H1 (cell line): ENCODE data around the gene INPP4B. TPM values are rescaled to one million over a fixed set of nuclear protein-coding genes. Genes with fewer than 3 reads are reported as not detected.

ENCODE experiments used
- CTCF ChIA-PET: fragments of 300-600 bp; sonication (Branson Sonifier 250); formaldehyde crosslinking; loops from one replicate; lab custom pipeline; 2021; ENCODE audit not compliant: partially characterized antibody; lab: Charles Lee
- POLR2A ChIA-PET: fragments of 300-600 bp; sonication (Branson Sonifier 250); formaldehyde crosslinking; loops from one replicate; lab custom pipeline; 2021; ENCODE audit warnings: inconsistent platforms; ENCODE audit not compliant: partially characterized antibody; lab: Charles Lee
- DNase-seq, 2 experiments: peaks; one replicate each; pipeline versions ENCODE4 v3.0.0 to v3.0.0-alpha.2; 2010 to 2022; ENCODE audit warnings: low spot score in 2 of 2, low read depth in 1 of 2, mixed read lengths in 1 of 2
- FAIRE-seq: peaks from 2 replicates; lab custom pipeline; 2011; peaks lifted over from hg19 to GRCh38; lab: Jason Lieb, UNC
- H2AFZ ChIP-seq: 2 replicates; pipeline ENCODE4 v1.8.1; 2012; ENCODE audit warnings: low read length, inconsistent platforms
- H2AK5ac ChIP-seq: 2 replicates; pipeline ENCODE4 v1.6.1; 2013; ENCODE audit warnings: low read depth, low read length
- H2BK120ac ChIP-seq: replicated peaks from 2 replicates; pipeline ENCODE3; 2013; ENCODE audit warnings: low read depth, low read length, inconsistent platforms
- H2BK12ac ChIP-seq: 2 replicates; pipeline ENCODE4 v1.6.1; 2013; ENCODE audit warnings: low read depth, low read length
- H2BK15ac ChIP-seq: 2 replicates; pipeline ENCODE4 v1.6.1; 2013; ENCODE audit warnings: low read length
- H2BK20ac ChIP-seq: 2 replicates; pipeline ENCODE4 v1.6.1; 2013; ENCODE audit warnings: low read length
- H2BK5ac ChIP-seq: 2 replicates; pipeline ENCODE4 v1.6.1; 2013; ENCODE audit warnings: low read depth, low read length
- H3K14ac ChIP-seq: 2 replicates; pipeline ENCODE4 v1.6.1; 2013; ENCODE audit warnings: inconsistent platforms; ENCODE audit not compliant: insufficient read length
- H3K18ac ChIP-seq: 2 replicates; pipeline ENCODE4 v1.6.1; 2013; ENCODE audit warnings: low read length; ENCODE audit errors: extremely low read depth
- H3K23ac ChIP-seq: 2 replicates; pipeline ENCODE4 v1.6.1; 2013; ENCODE audit warnings: inconsistent platforms; ENCODE audit not compliant: insufficient read length
- H3K23me2 ChIP-seq: 2 replicates; pipeline ENCODE4 v1.6.1; 2013; ENCODE audit warnings: low read depth, low read length
- H3K27ac ChIP-seq: 2 replicates; pipeline ENCODE4 v1.6.1; 2011; ENCODE audit warnings: low read depth, low read length, inconsistent platforms
- H3K27me3 ChIP-seq, 4 experiments: replicated peaks in 1 of 4; 1 replicate in 1 of 4; 2 replicates in 3 of 4; pipeline versions ENCODE4 v1.6.1 to v1.8.1; 2011 to 2013; ENCODE audit warnings: low read length in 3 of 4, mild to moderate bottlenecking in 3 of 4, inconsistent platforms in 2 of 4, mixed read lengths in 2 of 4, moderate library complexity in 1 of 4; ENCODE audit not compliant: control insufficient read depth in 3 of 4, insufficient read depth in 3 of 4; ENCODE audit errors: extremely low read depth in 1 of 4
- H3K36me3 ChIP-seq, 4 experiments: 2 replicates each; pipeline versions ENCODE4 v1.6.1 to v1.8.1; 2011 to 2013; ENCODE audit warnings: mild to moderate bottlenecking in 4 of 4, low read length in 3 of 4, moderate library complexity in 2 of 4, control low read depth in 1 of 4, inconsistent platforms in 1 of 4; ENCODE audit not compliant: insufficient read depth in 4 of 4, control insufficient read depth in 2 of 4
- H3K4ac ChIP-seq: replicated peaks from 2 replicates; pipeline ENCODE3; 2013; ENCODE audit warnings: low read length, low read depth, mixed read lengths, inconsistent platforms; ENCODE audit not compliant: insufficient read length
- H3K4me1 ChIP-seq, 4 experiments: replicated peaks in 1 of 4; 1 replicate in 1 of 4; 2 replicates in 3 of 4; pipeline versions ENCODE4 v1.6.1 to v1.8.1; 2011 to 2013; ENCODE audit warnings: low read length in 3 of 4, inconsistent platforms in 2 of 4, mixed read lengths in 1 of 4; ENCODE audit not compliant: insufficient read depth in 4 of 4, control insufficient read depth in 3 of 4
- H3K4me2 ChIP-seq, 2 experiments: 2 replicates each; pipeline versions ENCODE4 v1.6.1 to v1.8.1; 2011 to 2013; ENCODE audit warnings: low read depth in 2 of 2, low read length in 2 of 2, control low read depth in 1 of 2, inconsistent platforms in 1 of 2, mild to moderate bottlenecking in 1 of 2; ENCODE audit not compliant: insufficient read depth in 1 of 2
- H3K4me3 ChIP-seq, 4 experiments: fragments of 200-600, 300-600 bp in 1 of 4; sonication (generic), shearing (Covaris generic), sonication (Bioruptor Twin) in 1 of 4; 2 replicates each; pipeline versions ENCODE4 v1.5.1 to v1.8.1; 2011 to 2016; ENCODE audit warnings: low read length in 4 of 4, low read depth in 3 of 4, control low read depth in 2 of 4, inconsistent platforms in 2 of 4, mild to moderate bottlenecking in 2 of 4, mixed read lengths in 1 of 4, moderate library complexity in 1 of 4; ENCODE audit not compliant: insufficient read depth in 2 of 4; ENCODE audit errors: extremely low read depth in 1 of 4
- H3K56ac ChIP-seq: replicated peaks from 2 replicates; pipeline ENCODE3; 2013; ENCODE audit warnings: low read depth, mild to moderate bottlenecking, mixed read lengths, low read length, inconsistent platforms; ENCODE audit not compliant: insufficient read length
- H3K79me1 ChIP-seq: 2 replicates; pipeline ENCODE4 v1.6.1; 2013; ENCODE audit warnings: low read depth, low read length, control low read depth
- H3K79me2 ChIP-seq, 2 experiments: 2 replicates each; pipeline versions ENCODE4 v1.6.1 to v1.8.1; 2012 to 2013; ENCODE audit warnings: low read length in 2 of 2, mild to moderate bottlenecking in 2 of 2, inconsistent platforms in 1 of 2; ENCODE audit not compliant: insufficient read depth in 2 of 2, control insufficient read depth in 1 of 2
- H3K9ac ChIP-seq, 4 experiments: replicated peaks in 1 of 4; 1 replicate in 1 of 4; 2 replicates in 3 of 4; pipeline versions ENCODE4 v1.6.1 to v1.8.1; 2011 to 2013; ENCODE audit warnings: low read depth in 3 of 4, low read length in 3 of 4, control low read depth in 2 of 4, mild to moderate bottlenecking in 2 of 4, moderate library complexity in 2 of 4, inconsistent platforms in 1 of 4; ENCODE audit errors: extremely low read depth in 1 of 4
- H3K9me3 ChIP-seq, 2 experiments: 2 replicates each; pipeline versions ENCODE4 v1.6.1 to v1.8.1; 2012 to 2013; ENCODE audit warnings: mild to moderate bottlenecking in 2 of 2, moderate library complexity in 2 of 2, control low read depth in 1 of 2, inconsistent platforms in 1 of 2, low read depth in 1 of 2, low read length in 1 of 2, mixed read lengths in 1 of 2; ENCODE audit not compliant: insufficient read depth in 2 of 2
- H4K20me1 ChIP-seq, 2 experiments: replicated peaks in 1 of 2; 2 replicates each; pipeline versions ENCODE3 to v1.8.1; 2011 to 2013; ENCODE audit warnings: inconsistent platforms in 2 of 2, low read length in 2 of 2, mild to moderate bottlenecking in 1 of 2; ENCODE audit not compliant: insufficient read depth in 2 of 2, control insufficient read depth in 1 of 2
- H4K5ac ChIP-seq: 2 replicates; pipeline ENCODE4 v1.6.1; 2013; ENCODE audit warnings: low read length, low read depth, mixed read lengths, inconsistent platforms; ENCODE audit not compliant: insufficient read length
- H4K8ac ChIP-seq: 2 replicates; pipeline ENCODE4 v1.8.0; 2013; ENCODE audit warnings: mild to moderate bottlenecking, moderate library complexity, low read length, inconsistent platforms; ENCODE audit not compliant: insufficient read depth; ENCODE audit errors: extremely low read depth
- H4K91ac ChIP-seq: replicated peaks from 2 replicates; pipeline ENCODE3; 2013; ENCODE audit warnings: low read length, mixed read lengths, inconsistent platforms; ENCODE audit not compliant: insufficient read length
- CBX5 ChIP-seq: fragments of 300-800, 300-1000 bp; sonication (generic); IDR thresholded peaks from 2 replicates; pipeline ENCODE4 v1.7.1; 2016; ENCODE audit warnings: antibody characterized with exemption, low read length, low read depth
- EP300 ChIP-seq, 2 experiments: IDR thresholded peaks; 1 replicate in 1 of 2; 2 replicates in 1 of 2; pipeline ENCODE4 v1.6.1; 2011 to 2012; ENCODE audit warnings: low read depth in 2 of 2, low read length in 2 of 2, mild to moderate bottlenecking in 2 of 2, borderline replicate concordance in 1 of 2, inconsistent platforms in 1 of 2, moderate library complexity in 1 of 2
- FOSL1 ChIP-seq: IDR thresholded peaks from 2 replicates; pipeline ENCODE4 v1.6.1; 2011; ENCODE audit warnings: mild to moderate bottlenecking, low read depth, low read length, moderate library complexity; ENCODE audit not compliant: insufficient read depth
- GTF2F1 ChIP-seq: IDR thresholded peaks from 2 replicates; pipeline ENCODE4 v1.6.1; 2012; ENCODE audit warnings: low read depth, low read length, improper control_type of control experiment, borderline replicate concordance
- JUN ChIP-seq: IDR thresholded peaks from 2 replicates; pipeline ENCODE4 v1.6.1; 2011; ENCODE audit warnings: low read depth, mild to moderate bottlenecking, improper control_type of control experiment, low read length
- KDM4A ChIP-seq: IDR thresholded peaks from one replicate; pipeline ENCODE4 v1.7.1; 2012; ENCODE audit warnings: low read depth, mild to moderate bottlenecking, moderate library complexity, low read length, inconsistent platforms; ENCODE audit not compliant: severe bottlenecking
- MAX ChIP-seq: IDR thresholded peaks from 2 replicates; pipeline ENCODE4 v1.6.1; 2012; ENCODE audit warnings: inconsistent platforms
- PHF8 ChIP-seq: fragments of 200-600 bp; sonication (generic); conservative IDR thresholded peaks from 2 replicates; pipeline ENCODE4 v1.7.1; 2012; ENCODE audit warnings: low read depth, mild to moderate bottlenecking, inconsistent platforms, low read length, moderate library complexity
- POLR2A ChIP-seq, 2 experiments: IDR thresholded peaks; 1 replicate in 1 of 2; 2 replicates in 1 of 2; pipeline ENCODE4 v1.6.1; 2011; ENCODE audit warnings: low read depth in 2 of 2, low read length in 2 of 2, mild to moderate bottlenecking in 2 of 2; ENCODE audit errors: control extremely low read depth in 1 of 2
- RFX5 ChIP-seq: IDR thresholded peaks from 2 replicates; pipeline ENCODE4 v1.6.1; 2011; ENCODE audit warnings: low read depth, low read length, improper control_type of control experiment, borderline replicate concordance
- SIRT6 ChIP-seq: IDR thresholded peaks from one replicate; pipeline ENCODE4 v1.7.1; 2012; ENCODE audit warnings: low read length, inconsistent platforms
- SP2 ChIP-seq: IDR thresholded peaks from 2 replicates; pipeline ENCODE4 v1.6.1; 2012; ENCODE audit warnings: mild to moderate bottlenecking, low read length, inconsistent platforms
- SRF ChIP-seq: IDR thresholded peaks from 2 replicates; pipeline ENCODE4 v1.6.1; 2011; ENCODE audit warnings: mild to moderate bottlenecking, low read depth, low read length, moderate library complexity
- TAF1 ChIP-seq: IDR thresholded peaks from 2 replicates; pipeline ENCODE4 v1.6.1; 2011; ENCODE audit warnings: mild to moderate bottlenecking, low read depth, low read length
- TEAD4 ChIP-seq: IDR thresholded peaks from 2 replicates; pipeline ENCODE4 v1.6.1; 2012; ENCODE audit warnings: low read depth, low read length, inconsistent platforms, mixed read lengths
- YY1 ChIP-seq: IDR thresholded peaks from 2 replicates; pipeline ENCODE4 v1.6.1; 2011; ENCODE audit warnings: low read depth, mild to moderate bottlenecking, low read length
- WGBS, 2 experiments: shearing (Covaris generic) in 1 of 2; methylation state at CpG; one replicate each; pipeline versions ENCODE4 v1.1.6 to v1.1.7; 2013 to 2015; ENCODE audit warnings: low lambda C conversion rate in 2 of 2, mixed read lengths in 2 of 2, inconsistent platforms in 1 of 2, low coverage in 1 of 2, missing lambda C conversion rate in 1 of 2; ENCODE audit not compliant: insufficient replicate concordance in 2 of 2, insufficient coverage in 1 of 2, insufficient read length in 1 of 2; ENCODE audit errors: extremely low coverage in 1 of 2, missing lambda C conversion rate in 1 of 2; 5-methylcytosine and 5-hydroxymethylcytosine counted together
- polyA plus RNA-seq, 7 experiments: library from polyadenylated mRNA; depleted of rRNA in 3 of 7; stranded (reverse) in 5 of 7; unstranded in 2 of 7; fragments of >200 nt in 5 of 7; fragments of 200-250 nt in 2 of 7; gene quantifications; 1 replicate in 5 of 7; 2 replicates in 1 of 7; 4 replicates in 1 of 7; pipeline versions ENCODE4 v1.2.1 to v1.2.3, GENCODE V29; 2011 to 2013; ENCODE audit warnings: missing spikeins in 2 of 7, mixed read lengths in 2 of 7
- total RNA-seq: library from RNA; stranded (reverse); fragmentation: NEBNext Ultra II Directional; extraction: Animal tissue kit (Norgen Biotek cat#: 25700); gene quantifications from 2 replicates; pipeline ENCODE4 v1.2.1, GENCODE V29; 2021

Gene INPP4B
- total and polyA plus RNA-seq, 2 of the 8 experiments (the other 6 are each of a cell fraction or from before 2014, with no cell fraction given): 0.11 to 0.54 TPM

GRCh38 chr4:141977433-141977832 lies 868.7 kb downstream of the INPP4B start:
- Histone ChIP-seq H2BK15ac (no peak overlapping the region), H3K4ac (no peak overlapping the region), H3K4me2 (no peak overlapping the region), H2BK12ac (no peak overlapping the region), H2AFZ (no peak overlapping the region), H3K14ac (no peak overlapping the region), H2BK20ac (no peak overlapping the region), H4K8ac (no peak overlapping the region), H3K79me2 (no peaks in the 10 kb centered on the region), H2BK120ac (no peak overlapping the region), H3K56ac (no peak overlapping the region), H3K9me3 (peaks cover 3 to 6% of the 10 kb centered on the region in 2 experiments; a peak in 2 of 4 replicates), H3K9ac (no peak overlapping the region), H2AK5ac (no peak overlapping the region), H3K4me3 (no peak overlapping the region), H3K4me1 (no peaks in the 10 kb centered on the region), H4K5ac (no peak overlapping the region), H3K18ac (no peak overlapping the region), H3K79me1 (no peaks in the 10 kb centered on the region), H3K27me3 (no peaks in the 10 kb centered on the region), H3K23ac (no peak overlapping the region), H3K23me2 (no peaks in the 10 kb centered on the region), H3K36me3 (no peaks in the 10 kb centered on the region), H3K27ac (no peak overlapping the region), H4K91ac (no peak overlapping the region), H4K20me1 (no peaks in the 10 kb centered on the region), H2BK5ac (no peak overlapping the region)
- FAIRE-seq: no peak
- CTCF ChIA-PET: no interaction called here
- WGBS, 2 experiments: 93% methylated on average over 3 of the region's 3 CpGs; no CpG with 5 or more reads in 1 of the 2 experiments
- POLR2A ChIA-PET: no interaction called here
- no peak for DNase-seq
- no peak for TF ChIP-seq SRF
- TF ChIP-seq RFX5: no peak
- TF ChIP-seq FOSL1: no peak
- no peak for TF ChIP-seq CBX5
- no peak for TF ChIP-seq SIRT6
- no peak for TF ChIP-seq KDM4A
- TF ChIP-seq TAF1: no peak
- TF ChIP-seq JUN: no peak
- TF ChIP-seq TEAD4: no peak
- no peak for TF ChIP-seq SP2
- no peak for TF ChIP-seq EP300 (IDR thresholded peaks at IDR 0.05; ENCODE audit: borderline replicate concordance in 1 of 2, low read depth in 2 of 2, low read length in 2 of 2)
- TF ChIP-seq POLR2A (IDR thresholded peaks at IDR 0.05; ENCODE audit: control extremely low read depth in 1 of 2, low read depth in 2 of 2, low read length in 2 of 2): no peak
- TF ChIP-seq MAX: no peak
- TF ChIP-seq GTF2F1: no peak
- no peak for TF ChIP-seq PHF8
- no peak for TF ChIP-seq YY1
